GM18520 (cell line): Measurements from ENCODE around the gene FCSK.
"Not testable (repeated sequence)": the region's sequence is repeated elsewhere in the genome, so short reads cannot be mapped to it uniquely, and the experiment has no call there.

Experiments
- ATAC-seq: cut with Tn5 transposase; IDR thresholded peaks from one replicate; pipeline ENCODE4 v1.9.1; 2021; ENCODE audit not compliant: unreplicated experiment

Gene FCSK

GRCh38 chr16:70430667-70431536 lies 23.5 kb upstream of the FCSK start:
- peak; percentile 41 for ATAC-seq

- ATAC-seq: no peak
Measured at GRCh38 chr16:70432356-70432722, 22.1 kb upstream of the FCSK start.

- no peak for ATAC-seq
Measured at GRCh38 chr16:70432723-70433457, 21.5 kb upstream of the FCSK start.

GRCh38 chr16:70433458-70434103 lies 20.8 kb upstream of the FCSK start:
- no peak for ATAC-seq

- no peak for ATAC-seq
Measured at GRCh38 chr16:70434484-70435260, 19.7 kb upstream of the FCSK start.

- ATAC-seq: no peak
Measured at GRCh38 chr16:70437017-70437581, 17.3 kb upstream of the FCSK start.

- ATAC-seq: no peak
Measured at GRCh38 chr16:70437582-70438557, 16.5 kb upstream of the FCSK start.

GRCh38 chr16:70438585-70438968 lies 15.8 kb upstream of the FCSK start:
- ATAC-seq: no peak

GRCh38 chr16:70438969-70439862 lies 15.2 kb upstream of the FCSK start, which contains the start of gene ST3GAL2:
Gene ST3GAL2 (minus strand): TSS chr16:70439100. CDS start chr16:70398530, 40,570 bp downstream.
- peak; percentile 79 for ATAC-seq

- ATAC-seq: no peak
Measured at GRCh38 chr16:70440009-70440692, 14.2 kb upstream of the FCSK start.

GRCh38 chr16:70441406-70441990 lies 12.9 kb upstream of the FCSK start:
- ATAC-seq: no peak

- no peak for ATAC-seq
Measured at GRCh38 chr16:70442344-70442743, 12.1 kb upstream of the FCSK start.

- no peak for ATAC-seq
Measured at GRCh38 chr16:70444249-70445063, 9.9 kb upstream of the FCSK start.

GRCh38 chr16:70448075-70448474 lies 6.3 kb upstream of the FCSK start:
- ATAC-seq: no peak

GRCh38 chr16:70450142-70451003 lies 4.0 kb upstream of the FCSK start:
- not testable (repeated sequence) for ATAC-seq

GRCh38 chr16:70451004-70451340 lies 3.4 kb upstream of the FCSK start:
- ATAC-seq: not testable (repeated sequence)
